GM21786 (cell line): ENCODE measurements around the gene DHX58.

ENCODE experiments used
- ATAC-seq: cut with Tn5 transposase; IDR thresholded peaks from one replicate; pipeline ENCODE4 v1.9.1; 2021; ENCODE audit not compliant: unreplicated experiment

DHX58 gene

GRCh38 chr17:42056635-42057034, 55.9 kb downstream of the DHX58 start:
- no peak for ATAC-seq

GRCh38 chr17:42055496-42055895, 57.0 kb downstream of the DHX58 start:
- ATAC-seq: no peak

GRCh38 chr17:42055027-42055426, 57.5 kb downstream of the DHX58 start:
- no peak for ATAC-seq

GRCh38 chr17:42053731-42054500, 58.6 kb downstream of the DHX58 start:
- no peak for ATAC-seq

GRCh38 chr17:42052346-42052877, 60.1 kb downstream of the DHX58 start:
- no peak for ATAC-seq

- ATAC-seq: no peak
Observed at GRCh38 chr17:42051645-42052044, 60.9 kb downstream of the DHX58 start.
